ENCODE results near the gene MMD. TPM values are rescaled to one million over a fixed set of nuclear protein-coding genes. Genes with fewer than 3 reads are reported as not detected.
"Not testable (repeated sequence)": the region's sequence is repeated elsewhere in the genome, so short reads cannot be mapped to it uniquely, and the experiment has no call there.

MMD gene
- polyA plus RNA-seq, 12 donors = 12.3 to 19.7 (median 16.2) TPM; not detected in 1

GRCh38 chr17:55424893-55425540, 3.4 kb upstream of the MMD start:
- no peak for DNase-seq

GRCh38 chr17:55423535-55423934, 1.9 kb upstream of the MMD start:
- DNase-seq = no peak

- not testable (repeated sequence) for DNase-seq
Observed at GRCh38 chr17:55422828-55423164, 1.2 kb upstream of the MMD start.

DNA sequence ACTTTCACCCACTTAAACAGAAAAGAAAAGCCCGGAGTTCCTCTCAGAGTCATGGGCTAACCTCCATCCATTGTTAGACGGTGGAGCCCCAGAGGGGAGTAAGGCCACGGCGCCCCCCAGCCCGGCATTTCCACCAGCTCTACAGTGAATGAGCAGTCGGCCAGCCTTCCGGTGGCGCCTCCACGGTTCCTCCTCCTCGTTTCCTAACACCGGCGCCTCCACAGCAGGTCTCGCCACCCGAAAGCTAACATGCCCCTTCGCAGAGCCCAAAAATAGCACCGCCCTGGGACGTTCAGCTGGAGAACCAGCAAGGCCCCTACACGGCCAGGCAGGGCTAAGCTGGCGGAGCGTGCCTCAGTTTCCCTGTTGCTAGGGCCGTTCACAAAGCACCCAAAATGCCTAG, 858 bp downstream of the MMD start:
- DNase-seq = peak; percentile 15

DNA sequence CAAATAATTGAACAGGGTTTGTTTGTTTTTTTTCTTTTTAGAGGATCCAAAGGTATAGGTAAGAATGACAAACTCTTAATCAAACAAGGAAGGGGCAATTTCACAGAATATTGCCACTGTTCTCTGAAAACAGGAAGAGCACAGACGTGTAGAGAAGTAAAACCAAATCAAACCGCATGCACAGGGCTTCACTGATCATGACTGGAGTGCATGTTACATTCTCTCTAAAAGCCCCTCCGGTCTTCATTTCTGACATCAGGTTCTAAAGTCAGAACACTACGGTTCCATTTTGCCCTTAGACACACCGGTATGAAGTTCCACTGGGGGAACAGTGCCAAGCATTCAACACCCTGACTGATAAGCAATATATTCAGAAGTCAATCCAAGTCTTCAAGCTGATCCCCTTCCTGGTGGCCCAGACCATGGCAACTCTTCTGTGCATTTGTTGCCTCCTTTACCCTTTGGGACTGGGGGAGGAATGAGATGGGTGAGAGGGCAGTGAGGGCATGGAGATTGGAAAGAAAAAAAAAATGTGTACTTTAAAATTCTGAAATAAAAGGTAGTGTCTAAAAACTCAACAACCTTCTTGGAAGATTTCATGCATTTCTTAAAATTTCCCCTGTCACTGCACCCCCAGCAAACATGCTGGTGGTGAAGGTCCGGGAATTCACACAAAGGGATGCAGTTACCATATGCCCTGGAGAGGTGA, 1.4 kb downstream of the MMD start:
- DNase-seq = no peak

- no peak for DNase-seq
Observed at GRCh38 chr17:55418369-55419268, 3.0 kb downstream of the MMD start.

DNA sequence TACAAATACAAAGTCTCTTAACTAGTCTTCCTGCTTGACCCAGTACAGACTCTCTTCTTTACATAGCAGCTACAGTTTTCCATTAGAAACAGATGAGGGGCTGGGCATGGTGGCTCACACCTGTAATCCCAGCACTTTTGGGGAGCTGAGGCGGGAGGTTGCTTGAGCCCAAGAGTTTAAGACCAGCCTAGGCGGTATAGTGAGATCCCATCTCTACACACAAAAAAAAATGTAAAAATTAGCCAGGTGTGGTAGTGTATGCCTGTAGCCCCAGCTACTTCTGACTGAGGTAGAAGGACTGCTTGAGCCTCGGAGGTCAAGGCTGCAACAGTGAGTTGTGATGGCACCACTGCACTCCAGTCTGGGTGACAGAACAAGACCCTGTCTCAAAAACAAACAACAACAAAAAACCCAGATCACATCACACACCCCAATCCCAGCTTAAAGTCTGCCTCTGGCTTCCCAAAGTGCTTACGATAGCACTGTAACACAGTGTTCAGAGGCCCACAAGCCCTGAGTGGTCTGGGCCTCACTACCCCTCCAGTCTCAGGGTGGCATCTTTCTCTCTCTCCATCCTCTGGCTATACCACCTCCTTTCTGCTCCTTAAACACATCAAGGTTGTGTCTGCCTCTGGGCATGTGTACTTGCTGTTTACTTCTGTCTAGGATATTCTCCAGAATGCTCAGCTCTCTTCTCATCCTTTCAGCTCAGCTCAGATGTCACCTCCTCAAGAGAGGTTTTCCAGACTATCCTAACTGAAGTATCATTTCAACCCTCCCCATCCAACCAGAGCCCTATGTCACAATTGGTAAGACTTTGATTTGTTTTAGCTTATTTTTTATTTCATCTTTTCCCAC, 4.0 kb downstream of the MMD start:
- no peak for DNase-seq

GRCh38 chr17:55416470-55417052, 5.1 kb downstream of the MMD start:
- DNase-seq = no peak

GRCh38 chr17:55416000-55416399, 5.6 kb downstream of the MMD start:
- DNase-seq = no peak

GRCh38 chr17:55414983-55415382, 6.7 kb downstream of the MMD start:
- no peak for DNase-seq

- no peak for DNase-seq
Observed at GRCh38 chr17:55413825-55414489, 7.7 kb downstream of the MMD start.

DNA sequence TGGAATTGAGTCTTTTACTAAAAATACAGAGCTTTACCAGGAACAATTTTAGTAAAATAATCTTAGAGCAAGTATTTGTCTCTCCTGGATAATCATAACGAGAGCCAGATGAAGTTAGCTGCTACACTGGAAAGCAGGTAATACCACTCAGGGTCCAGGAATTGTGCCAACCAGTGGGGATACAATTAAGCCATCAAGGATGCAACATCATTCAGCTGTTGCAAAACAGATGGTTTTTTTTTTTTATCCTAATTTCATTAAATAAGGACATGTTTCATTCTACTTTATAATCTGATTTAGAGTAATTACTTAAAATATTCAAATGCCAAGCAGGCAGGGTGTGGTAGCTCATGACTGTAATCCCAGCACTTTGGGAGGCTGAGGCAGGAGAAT, 10.2 kb downstream of the MMD start:
- no peak for DNase-seq

DNA sequence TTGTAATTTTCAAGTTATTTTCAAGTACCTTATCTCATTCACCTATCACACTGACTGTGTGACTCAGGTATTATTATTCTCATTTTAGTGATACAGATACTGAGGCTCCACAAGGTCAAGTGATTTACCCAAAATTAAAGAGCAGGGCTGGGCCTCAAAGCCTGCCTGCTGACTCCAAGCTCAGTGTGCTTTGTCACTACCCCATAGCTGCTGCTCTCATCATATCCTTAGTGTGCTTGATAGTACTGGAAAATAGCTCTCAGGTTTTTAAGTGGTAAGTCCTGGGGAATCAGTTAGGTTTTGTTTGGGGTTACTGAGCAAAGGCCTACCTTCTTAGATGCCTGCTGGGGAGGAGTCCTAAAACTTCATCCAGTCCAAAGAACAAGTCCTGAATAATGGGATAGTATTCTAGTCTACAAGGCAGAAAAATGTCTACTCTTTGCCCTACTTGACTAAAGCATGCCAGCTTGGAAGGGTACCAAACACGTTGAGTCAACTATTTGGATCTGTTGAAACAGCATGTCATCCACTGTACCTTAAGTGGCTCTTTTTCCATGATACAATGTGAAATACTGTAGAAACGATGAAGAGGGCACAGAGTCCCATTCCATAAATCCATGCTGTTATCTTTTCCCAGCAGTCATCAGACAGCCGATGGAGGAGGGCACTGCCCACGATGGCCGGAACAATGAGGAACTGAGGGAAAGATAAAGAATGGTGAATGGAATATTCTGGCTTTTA, 10.7 kb downstream of the MMD start:
- no peak for DNase-seq

DNA sequence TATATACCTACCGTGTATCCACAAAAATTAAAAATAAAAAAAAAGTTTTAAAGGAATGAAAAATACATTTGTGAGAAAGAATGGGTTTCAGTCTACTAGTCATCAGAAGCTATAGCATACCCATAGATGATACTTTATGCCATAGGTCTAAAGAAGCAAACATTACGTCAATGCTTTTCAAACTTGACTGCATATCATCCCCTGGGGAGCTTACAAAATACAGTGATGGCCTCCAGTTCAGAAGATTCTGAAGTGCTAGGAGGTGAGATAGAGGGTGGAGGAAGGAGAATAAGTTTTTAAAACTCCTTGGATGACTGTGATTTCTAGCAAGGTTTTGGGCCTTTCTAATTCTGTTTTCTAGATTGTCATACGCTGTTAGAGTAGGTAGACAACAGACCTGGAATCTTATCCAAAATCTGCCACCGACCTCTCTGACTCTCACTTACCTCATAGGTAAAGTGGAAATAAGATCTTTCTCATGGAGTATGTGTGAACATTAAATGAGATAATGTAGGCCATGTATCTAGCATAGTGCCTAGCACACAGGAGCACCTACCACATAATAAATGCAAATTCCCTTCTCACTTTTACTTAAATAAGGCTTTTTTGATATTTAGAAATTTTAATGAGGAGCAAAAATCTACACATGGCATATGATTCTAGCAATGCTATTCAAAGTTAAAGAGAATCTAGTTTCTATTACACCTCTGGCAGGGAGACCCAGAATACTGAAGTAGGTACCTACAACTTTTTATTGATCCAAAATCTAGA, 12.4 kb downstream of the MMD start:
- no peak for DNase-seq

GRCh38 chr17:55407641-55408566, 13.7 kb downstream of the MMD start:
- DNase-seq = no peak

DNA sequence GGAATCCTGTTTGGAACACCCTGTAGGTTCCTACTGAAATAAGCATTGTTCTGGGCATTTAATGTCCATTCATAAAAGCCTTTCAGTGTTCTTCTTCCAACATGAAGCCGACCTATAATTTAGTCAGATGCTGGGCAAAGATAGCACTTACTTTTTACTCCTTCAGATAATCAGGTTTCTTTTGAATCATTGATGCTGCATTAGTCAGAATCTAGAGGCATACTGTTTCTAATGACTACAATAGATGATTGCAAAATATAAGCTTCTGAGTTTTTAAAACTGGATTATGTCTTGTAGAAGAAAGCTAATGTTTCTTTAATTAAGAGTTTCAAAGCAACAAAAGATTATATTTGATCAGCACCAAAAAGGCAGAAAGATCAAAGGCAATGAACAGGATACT, 16.0 kb downstream of the MMD start:
- DNase-seq = no peak

GRCh38 chr17:55404197-55404596, 17.4 kb downstream of the MMD start:
- DNase-seq = not testable (repeated sequence)

GRCh38 chr17:55402374-55402773, 19.3 kb downstream of the MMD start:
- no peak for DNase-seq
